ELF-1 (cell line): ENCODE measurements around the gene INPP5F.
"Not testable (repeated sequence)": the region's sequence is repeated elsewhere in the genome, so short reads cannot be mapped to it uniquely, and the experiment has no call there.

Experiments
- DNase-seq: peaks from one replicate; pipeline ENCODE4 v3.0.0-alpha.2; 2016; ENCODE audit warnings: low read depth, low spot score

INPP5F gene

DNA sequence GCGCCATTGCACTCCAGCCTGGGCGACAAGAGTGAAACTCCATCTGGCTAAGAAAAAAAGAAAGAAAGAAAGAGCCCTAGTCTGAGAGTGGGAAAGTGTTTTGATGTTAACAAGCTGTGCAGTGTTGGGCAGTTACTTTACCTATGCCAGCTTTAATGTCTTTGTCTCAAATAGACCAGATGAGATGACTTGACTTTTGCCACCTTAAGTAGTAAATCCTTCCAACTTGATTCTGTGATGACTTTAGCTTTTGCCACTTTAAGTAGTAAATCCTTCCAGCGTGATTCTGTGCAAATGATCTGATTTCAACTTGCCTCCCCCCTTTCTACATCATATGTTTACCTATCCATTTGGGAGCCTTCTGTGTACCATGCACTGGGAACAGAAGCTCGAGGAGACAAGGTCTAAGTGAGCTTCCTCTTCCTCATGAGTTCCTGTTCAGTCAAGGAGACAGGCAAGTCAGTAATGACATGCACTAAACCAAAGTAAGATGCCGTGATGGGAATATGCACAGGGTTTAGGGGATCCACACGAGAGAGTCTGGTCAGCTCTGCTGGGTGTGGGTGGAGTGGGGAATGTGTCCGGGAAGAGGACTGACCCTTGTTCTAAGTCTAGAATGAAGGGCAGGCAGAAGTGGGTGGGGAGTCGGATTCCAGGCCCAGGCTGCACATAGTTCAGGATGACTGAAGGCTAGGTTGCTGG, 17.2 kb downstream of the INPP5F start:
- peak; percentile 58 for DNase-seq

DNA sequence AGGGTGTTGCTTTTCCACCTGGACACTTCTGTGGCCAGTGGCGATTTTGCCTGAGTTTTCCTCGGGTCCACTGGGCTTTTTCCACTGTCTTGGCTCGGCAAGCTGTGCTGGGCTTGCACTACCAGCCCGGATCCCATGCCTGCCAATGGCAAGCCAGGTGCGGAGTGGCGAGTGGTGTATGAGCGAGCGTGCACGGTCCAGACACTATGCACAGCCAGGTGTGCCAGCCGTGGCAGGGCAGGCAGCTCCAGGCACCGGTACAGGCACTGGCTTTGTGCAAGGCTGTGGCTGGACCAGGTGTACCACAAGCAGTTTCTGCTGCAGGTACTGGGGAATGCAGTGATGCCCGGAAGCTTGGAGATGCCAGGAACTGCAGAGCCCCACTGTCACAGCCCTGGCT, 22.1 kb downstream of the INPP5F start:
- no peak for DNase-seq

DNA sequence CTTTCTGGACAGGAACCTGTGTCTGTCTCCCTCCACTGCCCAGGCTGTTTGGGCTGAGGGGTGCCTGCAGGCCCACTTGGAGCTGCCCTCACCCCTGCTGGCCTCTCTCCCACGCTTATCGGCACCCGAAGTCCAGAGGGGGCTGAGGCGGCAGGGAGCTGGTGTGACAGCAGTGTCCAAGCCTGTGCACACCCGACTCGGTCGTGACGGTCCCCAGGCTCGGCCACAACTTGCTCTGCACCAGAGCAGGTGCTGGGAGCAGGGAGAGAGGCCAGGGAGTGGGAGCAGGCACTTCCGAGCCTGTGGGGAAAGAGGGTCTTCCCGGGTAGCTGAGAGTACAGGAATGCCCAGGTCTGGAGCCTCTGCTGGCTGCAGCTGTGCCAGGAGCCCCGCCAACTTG, 23.0 kb downstream of the INPP5F start:
- DNase-seq, result no peak

DNA sequence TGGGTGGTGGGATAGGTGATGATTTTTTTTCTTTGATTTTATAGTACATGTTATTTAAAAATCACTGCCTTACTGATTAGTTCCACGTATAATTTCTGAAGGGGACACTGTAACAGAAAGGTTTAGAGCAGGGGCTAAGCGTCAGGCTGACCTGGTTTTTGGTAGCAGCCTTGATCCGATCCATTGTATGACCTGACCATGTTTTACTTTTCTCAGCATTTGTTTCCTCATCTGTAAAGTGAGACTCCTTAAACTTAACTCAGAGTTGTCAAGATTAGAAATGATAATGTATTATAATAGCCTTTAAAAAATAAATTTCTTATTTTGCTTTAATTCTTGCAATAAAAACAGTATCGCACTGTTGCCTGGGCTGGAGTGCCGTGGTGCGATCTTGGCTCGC, 23.6 kb downstream of the INPP5F start:
- DNase-seq, result no peak

DNA sequence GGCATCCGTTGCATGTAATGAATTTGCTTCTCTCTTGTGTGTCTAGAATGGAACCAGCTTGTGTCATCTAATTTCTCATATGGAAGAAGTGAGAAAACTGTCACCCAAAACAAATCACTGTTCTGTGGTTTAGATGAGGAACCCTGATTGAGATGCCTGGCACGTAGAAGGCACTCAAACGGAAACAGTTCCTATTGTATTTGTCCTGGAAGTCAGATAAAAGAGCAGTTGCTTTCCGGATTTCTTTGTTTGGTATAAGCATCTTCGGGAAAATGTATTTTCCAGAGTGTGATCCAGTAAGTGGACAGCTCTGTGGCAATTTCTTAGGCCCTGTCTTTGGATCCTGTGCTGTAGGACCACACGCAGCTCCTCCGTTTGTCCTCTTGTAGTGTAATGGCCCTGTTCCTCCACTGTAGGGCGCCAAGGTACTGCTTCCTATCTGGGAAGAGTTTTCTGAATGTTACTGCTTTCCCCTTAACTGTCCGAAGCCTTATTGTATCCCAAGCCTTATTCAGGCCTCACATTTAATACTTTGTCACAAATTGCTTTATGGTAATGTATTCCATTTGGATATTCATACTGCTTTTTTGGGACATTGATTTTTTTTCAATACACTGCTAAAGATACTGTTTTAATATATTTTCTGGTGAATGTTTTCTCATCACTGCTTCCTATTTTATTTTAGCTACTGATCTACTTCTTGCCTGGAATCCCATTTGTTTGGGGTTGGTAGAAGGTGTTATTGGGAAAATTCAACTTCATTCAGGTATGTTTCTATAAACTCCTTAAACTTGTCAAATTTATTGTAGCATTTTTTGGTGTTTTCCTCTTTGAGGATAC, 24.8 kb downstream of the INPP5F start:
- DNase-seq, result peak; percentile 83

DNA sequence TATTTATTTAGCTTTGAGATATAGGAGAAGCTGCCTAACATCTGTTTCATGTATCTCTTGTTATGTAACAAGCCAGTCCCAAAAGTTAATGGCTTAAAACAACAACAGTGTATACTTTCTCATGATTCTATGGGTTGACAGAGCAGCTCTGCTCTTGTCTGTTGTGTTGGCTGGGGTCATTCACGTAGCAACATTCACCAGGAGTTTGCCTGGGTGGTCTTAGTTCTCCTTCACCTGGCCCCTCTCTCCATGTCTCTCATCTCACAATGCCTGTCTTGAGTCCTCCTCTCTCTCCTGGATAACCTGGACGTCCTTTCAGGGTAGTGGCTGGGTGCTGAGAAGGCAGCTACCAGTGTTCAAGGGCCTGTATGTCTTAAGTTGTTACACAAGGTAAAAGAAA, 27.5 kb downstream of the INPP5F start:
- DNase-seq, result no peak

DNA sequence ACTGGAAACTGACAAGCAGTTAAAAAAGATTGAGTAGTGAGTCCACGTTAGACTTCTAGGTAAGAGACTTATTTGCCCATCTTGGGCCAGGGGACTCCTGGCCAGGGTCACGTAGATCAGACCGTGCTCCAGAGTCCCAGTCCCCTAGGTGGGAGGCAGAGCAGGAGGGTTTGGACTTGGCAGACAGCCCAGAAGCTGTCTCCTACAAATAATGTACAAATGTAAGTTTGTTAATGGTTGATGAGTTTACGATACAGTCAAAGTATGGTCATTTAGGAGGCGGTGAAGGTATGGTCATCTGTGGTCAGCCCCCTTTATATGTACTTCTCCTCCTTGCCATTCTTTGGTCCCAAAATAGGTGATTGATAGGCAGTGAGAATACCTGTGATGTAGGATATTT, 28.2 kb downstream of the INPP5F start:
- DNase-seq, result no peak

DNA sequence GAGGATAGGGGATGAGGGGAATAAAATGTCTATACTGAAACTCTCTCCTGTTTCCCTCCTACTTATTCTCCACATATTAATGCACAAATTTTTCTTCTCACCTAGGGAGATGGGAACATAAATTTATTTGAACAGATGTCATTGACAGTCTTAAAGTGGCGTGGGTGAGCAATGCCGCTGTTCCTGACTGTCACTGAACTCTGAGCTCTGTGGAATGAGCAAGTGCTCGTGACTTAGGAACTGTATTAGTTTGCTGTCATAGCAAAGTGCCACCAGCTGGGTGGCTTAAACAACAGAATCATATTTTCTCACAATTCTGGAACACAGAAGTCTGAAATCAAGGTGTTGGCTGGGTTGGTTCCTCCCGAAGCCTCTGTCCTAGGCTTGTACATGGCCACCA, 29.1 kb downstream of the INPP5F start:
- no peak for DNase-seq

DNA sequence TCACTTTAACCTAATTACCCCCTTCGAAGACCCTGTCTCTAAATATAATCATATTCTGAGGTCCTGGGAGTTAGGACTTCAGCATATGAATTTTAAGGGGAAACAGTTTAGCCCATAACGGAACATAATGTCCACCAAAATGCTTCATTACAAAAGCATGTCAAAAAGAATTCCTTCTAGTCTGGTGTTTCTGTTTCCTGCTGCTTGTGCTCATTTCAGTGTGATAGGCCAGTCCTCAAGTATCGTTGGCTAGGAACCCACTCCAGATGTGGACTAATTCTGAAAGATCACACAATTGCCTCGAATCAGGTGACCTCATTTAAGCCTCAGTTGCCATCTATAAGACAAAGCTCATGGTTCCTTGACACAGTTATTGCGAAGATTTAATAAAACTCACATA, 29.6 kb downstream of the INPP5F start:
- DNase-seq, result no peak

DNA sequence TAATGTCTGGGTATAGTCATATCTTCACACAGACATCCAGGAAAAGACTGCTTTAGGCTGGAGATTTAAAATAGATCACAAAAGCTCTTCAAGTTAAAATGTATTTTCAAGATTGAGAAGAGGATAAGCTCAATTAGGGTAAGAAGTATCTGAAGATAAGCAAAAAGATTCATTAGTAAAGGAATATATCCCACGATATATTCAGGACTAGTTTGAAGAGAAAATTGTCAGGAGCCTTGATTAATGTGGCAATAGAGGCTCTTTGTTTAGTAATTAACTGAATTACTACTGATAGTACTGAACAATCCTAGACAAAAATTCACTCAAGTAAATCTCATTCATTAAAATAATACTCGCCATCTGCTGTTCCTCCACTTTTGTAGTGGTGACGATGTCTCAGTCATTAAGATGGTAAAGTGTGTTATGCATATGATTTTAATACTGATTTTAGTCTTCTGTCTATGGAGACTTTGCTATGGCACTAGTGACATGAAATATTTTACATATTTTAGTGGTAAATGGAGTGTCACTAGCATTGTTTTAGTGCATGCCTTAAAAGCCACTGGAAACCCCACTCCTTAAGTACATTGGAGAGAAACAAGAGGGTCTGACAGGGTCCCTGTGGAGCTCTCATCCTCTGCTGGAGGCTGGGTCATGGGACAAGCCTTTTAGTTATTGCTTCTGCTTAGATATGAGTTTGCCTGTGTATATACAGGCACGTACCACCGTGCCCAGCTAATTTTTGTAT, 32.8 kb downstream of the INPP5F start:
- no peak for DNase-seq

DNA sequence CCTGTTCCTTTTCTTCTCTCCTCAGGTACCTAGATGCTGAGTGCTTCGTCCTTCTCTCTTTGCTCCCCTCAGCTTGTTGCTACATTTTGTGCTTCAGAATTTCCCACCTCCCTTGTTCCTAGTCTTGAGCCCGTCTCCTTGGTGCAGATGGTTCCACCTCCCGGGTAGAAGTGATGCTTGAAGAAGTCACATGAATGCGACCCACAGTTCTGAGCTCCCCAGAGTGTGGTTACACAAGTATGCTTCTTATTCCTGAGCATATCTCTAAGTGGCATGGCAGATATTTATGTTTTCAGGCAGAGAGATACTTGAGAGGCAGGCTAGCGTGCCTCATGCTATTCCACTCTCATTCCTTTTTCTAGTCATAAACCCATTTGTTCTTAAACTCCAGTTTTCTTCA, 34.0 kb downstream of the INPP5F start:
- no peak for DNase-seq

DNA sequence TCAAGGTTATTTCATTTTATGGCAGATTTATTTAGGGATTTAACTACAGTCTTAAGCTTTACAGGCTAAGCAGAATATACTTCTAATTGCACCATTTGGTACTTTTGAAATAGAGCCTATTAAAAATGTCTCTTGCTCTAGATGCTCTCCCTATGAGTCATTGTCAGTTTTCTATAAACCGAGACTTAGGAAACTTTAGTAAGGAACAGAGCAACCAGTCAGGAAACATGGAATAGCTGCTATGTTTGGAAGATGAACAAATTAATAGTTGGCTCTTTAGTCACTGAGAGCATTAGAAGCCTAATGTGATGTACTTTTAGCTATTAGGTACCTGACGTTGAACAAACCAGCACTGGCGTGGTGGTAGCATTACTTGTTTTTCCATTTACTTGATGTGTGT, 35.3 kb downstream of the INPP5F start:
- no peak for DNase-seq

DNA sequence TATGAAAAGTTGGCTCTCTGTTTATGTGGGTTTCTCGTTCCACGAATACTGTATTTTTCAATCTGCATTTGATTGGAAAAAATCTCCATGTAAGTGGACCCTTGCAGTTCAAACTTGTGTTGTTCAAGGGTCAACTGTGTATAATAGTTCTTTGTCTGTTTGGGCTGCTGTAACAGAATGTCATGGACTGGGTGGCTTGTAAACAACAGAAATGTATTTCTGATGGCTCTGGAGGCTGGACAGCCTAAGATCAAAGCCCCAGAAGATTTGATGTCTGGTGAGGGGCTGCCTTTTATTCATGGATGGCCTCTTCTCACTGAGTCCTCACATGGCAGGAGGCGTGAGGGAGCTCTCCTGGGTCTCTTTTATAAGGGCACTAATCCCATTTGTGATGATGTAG, 36.2 kb downstream of the INPP5F start:
- no peak for DNase-seq

DNA sequence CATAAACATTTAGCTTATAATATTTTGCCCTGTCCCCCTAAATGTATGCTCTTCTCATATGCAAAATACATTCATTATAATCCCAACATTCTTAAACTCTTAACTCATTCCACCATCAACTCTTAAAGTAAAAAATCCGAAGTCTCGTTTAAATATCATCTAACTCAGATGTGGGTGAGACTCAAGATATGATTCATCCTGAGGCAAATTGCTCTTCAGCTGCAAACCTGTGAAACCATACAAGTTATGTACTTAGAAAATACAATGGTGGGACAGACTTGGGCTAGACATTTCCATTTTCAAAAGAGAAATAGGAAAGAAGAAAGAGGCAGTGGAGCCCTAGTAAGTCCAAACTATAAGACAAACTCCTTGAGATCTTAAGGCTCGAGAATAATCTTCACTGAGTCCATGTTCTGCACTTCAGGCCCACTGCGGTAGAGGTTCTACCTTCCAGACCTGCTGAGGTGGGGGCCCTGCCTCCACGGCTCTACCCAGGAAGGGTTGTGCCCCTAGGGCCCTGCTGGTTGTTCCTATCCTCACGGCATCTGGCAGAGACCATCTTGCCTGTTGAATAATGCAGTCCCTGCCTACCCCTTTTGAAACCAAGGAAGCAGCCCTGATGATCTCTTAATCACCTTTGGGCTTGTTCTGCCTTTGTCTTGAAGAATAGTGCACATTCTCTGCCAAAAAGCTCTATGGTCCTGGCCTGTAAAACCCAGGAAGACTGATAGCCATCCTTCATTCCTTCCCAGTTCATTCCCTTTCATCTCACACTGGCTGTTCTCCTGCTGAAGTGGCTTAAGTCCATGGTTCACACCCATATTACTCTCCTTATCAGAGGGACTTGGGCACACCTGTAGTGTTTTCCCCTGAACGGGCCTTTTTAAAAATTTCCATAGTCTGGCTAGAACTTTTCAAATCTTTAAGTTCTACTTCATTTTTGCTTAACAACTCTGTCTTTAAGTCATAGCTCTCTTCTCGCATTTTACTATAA, 37.3 kb downstream of the INPP5F start:
- DNase-seq, result peak; percentile 41

DNA sequence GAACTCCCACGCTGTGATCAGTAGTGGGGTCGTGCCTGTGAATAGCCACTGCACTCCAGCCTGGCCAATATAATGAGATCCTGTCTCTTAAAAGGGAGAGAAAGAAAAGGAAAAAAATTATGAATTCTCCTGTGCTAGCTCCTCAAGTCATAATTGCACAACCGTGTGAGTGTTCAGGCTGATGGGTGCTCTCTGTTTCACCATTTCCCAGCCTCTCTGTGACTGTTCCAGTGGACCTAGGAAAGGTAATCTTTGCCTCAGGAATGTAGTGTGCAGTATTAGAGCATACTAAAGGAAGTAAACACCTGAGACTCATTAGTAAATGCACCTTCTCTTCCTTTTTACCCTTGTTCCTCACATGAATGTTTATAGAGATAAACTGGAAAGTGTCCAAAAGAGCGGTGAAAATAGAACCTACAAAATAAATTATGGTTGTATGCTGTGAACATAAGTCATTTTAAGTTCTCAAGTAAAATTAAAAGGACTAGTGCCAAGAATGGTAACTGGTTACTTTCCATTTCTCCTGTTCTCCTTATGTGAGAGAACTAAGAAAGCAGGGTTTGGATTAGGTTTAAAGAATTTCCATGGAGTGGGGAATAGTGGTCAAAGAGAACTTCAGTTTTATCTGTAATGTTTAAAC, 42.7 kb downstream of the INPP5F start:
- no peak for DNase-seq

DNA sequence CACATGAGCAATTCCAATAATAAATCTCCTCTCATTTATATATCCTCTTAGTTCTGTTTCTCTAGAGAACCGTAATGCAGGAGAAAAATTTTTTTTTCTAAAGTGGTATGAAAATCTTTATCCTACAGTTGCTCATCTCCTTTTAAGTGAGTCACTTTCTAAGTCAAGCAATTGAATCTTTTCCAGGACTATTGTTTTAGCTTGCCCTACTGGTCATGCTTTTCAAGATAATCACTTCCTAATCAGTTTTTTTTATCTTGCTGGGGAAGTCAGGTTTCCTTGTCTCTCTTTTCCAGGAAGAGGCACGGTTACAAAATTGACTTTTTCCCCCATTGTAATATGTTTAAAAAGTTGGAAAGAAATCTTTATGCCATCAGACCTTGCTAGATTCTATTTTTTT, 44.0 kb downstream of the INPP5F start:
- DNase-seq, result no peak

DNA sequence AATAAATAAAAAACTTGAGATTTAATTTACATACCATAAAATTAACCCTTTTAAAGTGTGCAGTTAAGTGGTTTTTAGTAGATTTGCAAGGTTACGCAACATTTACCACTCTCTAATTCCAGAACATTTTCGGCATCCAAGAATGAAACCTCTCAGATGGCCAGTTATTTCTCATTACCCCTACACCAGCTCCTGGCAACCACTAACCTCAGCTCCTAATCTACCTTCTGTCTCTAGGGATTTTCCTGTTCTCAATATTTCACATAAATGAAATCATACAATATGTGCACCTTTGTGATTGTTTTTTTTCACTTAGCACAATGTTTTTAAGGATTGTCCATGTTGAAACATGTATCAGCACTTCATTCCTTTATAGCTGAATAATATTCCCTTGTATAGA, 45.1 kb downstream of the INPP5F start:
- no peak for DNase-seq

DNA sequence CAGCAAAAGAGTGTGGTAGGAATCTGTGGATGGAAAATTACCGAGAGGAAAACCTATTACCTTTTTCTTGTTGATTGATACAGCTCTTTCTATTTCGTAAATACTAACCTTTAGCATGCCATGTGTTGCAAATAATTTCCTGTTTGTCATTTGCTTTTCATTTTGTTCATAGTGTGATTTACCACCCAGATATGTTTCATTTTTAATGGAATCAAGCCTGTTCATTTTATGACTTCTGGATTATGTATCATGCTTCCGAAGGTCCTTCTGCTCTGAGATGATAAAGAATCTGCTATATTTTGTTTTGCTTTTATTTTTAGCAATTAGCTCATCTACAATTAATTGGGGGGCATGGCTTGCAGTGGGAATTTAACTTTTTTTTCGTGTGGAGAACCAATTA, 46.5 kb downstream of the INPP5F start:
- no peak for DNase-seq

DNA sequence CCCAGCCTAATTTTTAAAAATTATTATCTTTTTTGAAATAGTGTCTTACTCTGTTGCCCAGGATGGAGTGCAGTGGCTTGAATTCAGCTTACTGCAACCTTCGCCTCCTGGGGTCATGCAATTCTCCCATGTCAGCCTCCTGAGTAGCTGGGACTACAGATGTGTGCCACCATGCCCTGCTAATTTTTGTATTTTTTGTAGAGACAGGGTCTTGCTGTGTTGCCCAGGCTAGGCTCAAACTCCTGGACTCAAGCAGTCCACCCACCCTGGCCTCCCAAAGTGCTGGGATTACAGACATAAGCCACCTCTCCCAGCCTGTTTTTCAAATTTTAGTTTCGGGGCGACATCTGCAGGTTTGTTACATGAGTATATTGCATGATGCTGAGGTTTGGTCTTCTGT, 47.2 kb downstream of the INPP5F start:
- not testable (repeated sequence) for DNase-seq

DNA sequence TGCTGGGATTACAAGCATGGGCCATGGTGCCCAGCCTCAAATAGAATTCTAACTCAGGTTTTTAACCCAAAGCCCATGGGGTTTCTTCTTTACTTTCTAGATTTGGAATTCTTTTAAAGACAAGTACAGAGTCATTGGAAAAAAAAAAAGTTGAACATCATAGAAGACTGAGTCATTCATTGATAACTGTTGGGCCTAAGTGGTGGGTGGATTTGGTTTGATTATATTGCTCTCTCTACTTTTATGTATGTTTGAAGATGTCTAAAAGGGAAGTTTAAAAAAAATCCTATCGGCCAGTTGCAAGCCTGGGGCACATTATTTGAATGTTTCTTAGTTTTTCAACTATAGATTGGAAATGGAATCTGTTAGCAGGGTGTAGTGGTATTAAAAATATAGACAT, 49.7 kb downstream of the INPP5F start:
- no peak for DNase-seq

DNA sequence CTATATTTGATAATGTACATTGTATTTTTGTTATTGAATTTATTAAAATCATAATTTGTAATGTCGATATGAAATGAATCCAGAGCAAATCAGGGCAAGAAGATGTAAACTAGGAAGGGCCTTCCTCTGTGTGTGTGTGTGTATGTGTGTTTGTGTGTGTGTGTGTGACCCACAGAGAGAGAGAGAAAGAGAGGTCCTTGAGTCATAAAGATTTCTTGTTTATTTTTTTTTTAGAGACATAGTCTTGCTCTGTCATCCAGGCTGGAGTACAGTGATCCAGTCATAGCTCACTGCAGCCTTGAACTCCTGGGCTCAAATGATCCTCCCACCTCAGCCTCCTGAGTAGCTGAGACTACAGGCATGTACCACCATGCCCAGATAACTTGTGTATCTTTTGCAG, 50.7 kb downstream of the INPP5F start:
- DNase-seq, result no peak
